B cell (primary cell): ENCODE measurements around the gene NEAT1. TPM values are rescaled to one million over a fixed set of nuclear protein-coding genes. Genes with fewer than 3 reads are reported as not detected.
A peak's percentile ranks its signal among the peaks of the same experiment; 100 is the strongest.

Experiments
- ATAC-seq: fragments of 200-7000 bp; cut with Tn5 transposase; one replicate; pipeline ENCODE4 v1.10.0; 2021; ENCODE audit warnings: low read depth, mild to moderate bottlenecking, moderate number of reproducible peaks, moderate library complexity
- CTCF ChIA-PET: fragments of 350-600 bp; sonication (Branson Sonifier 250); formaldehyde crosslinking; loops from one replicate; lab custom pipeline; 2021; ENCODE audit warnings: antibody characterized with exemption, inconsistent platforms; lab: Charles Lee
- POLR2A ChIA-PET: fragments of 350-600 bp; sonication (Branson Sonifier 250); formaldehyde crosslinking; loops from one replicate; lab custom pipeline; 2021; ENCODE audit warnings: antibody characterized with exemption; lab: Charles Lee
- DNase-seq: peaks from one replicate; pipeline ENCODE4 v3.0.0; 2013
- H2AFZ ChIP-seq: 2 replicates; pipeline ENCODE4 v1.6.1; 2012; ENCODE audit warnings: mild to moderate bottlenecking, low read depth, low read length; ENCODE audit not compliant: insufficient read depth, poor library complexity, severe bottlenecking
- H3K27ac ChIP-seq, 2 donors: 1 replicate in 1 of 2; 2 replicates in 1 of 2; pipeline ENCODE4 v1.5.1; 2012 to 2013; ENCODE audit warnings: low read length in 2 of 2, mild to moderate bottlenecking in 2 of 2, moderate library complexity in 1 of 2
- H3K27me3 ChIP-seq, 4 experiments: fragments of 200-600 bp in 1 of 4; sonication (generic) in 1 of 4; replicated peaks in 1 of 4; 1 replicate in 2 of 4; 2 replicates in 2 of 4; pipeline versions ENCODE4 v1.6.1 to v1.7.0; 2013 to 2016; ENCODE audit warnings: low read length in 3 of 4, mild to moderate bottlenecking in 2 of 4, mixed read lengths in 1 of 4, moderate library complexity in 1 of 4; ENCODE audit not compliant: insufficient read depth in 4 of 4, control insufficient read depth in 3 of 4; ENCODE audit errors: control extremely low read depth in 1 of 4
- H3K36me3 ChIP-seq, 2 experiments: replicated peaks in 1 of 2; 1 replicate in 1 of 2; 2 replicates in 1 of 2; pipeline versions ENCODE4 v1.6.1 to v1.7.1; 2013; ENCODE audit warnings: low read length in 1 of 2; ENCODE audit not compliant: insufficient read depth in 2 of 2, control insufficient read depth in 1 of 2; ENCODE audit errors: control extremely low read depth in 1 of 2, extremely low read depth in 1 of 2
- H3K4me1 ChIP-seq, 2 donors: fragments of 200-600 bp in 1 of 2; sonication (generic) in 1 of 2; 1 replicate in 1 of 2; 2 replicates in 1 of 2; pipeline versions ENCODE4 v1.5.1 to v1.6.1; 2013 to 2017; ENCODE audit warnings: low read length in 2 of 2; ENCODE audit not compliant: control insufficient read depth in 2 of 2, insufficient read depth in 2 of 2
- H3K4me2 ChIP-seq: replicated peaks from 2 replicates; pipeline ENCODE3; 2012; ENCODE audit warnings: mild to moderate bottlenecking, low read depth, low read length; ENCODE audit not compliant: poor library complexity, severe bottlenecking
- H3K4me3 ChIP-seq, 5 experiments: fragments of 200-600 bp in 1 of 5; sonication (generic) in 1 of 5; 1 replicate in 3 of 5; 2 replicates in 2 of 5; pipeline versions ENCODE4 v1.5.1 to v1.7.0; 2011 to 2016; ENCODE audit warnings: low read length in 4 of 5, mild to moderate bottlenecking in 4 of 5, low read depth in 2 of 5, control low read depth in 1 of 5, moderate library complexity in 1 of 5; ENCODE audit not compliant: insufficient read depth in 1 of 5; ENCODE audit errors: control extremely low read depth in 1 of 5, extremely low read depth in 1 of 5
- H3K79me2 ChIP-seq: fragments of 200-600 bp; sonication (generic); one replicate; pipeline ENCODE4 v1.6.0; 2016; ENCODE audit warnings: low read length; ENCODE audit not compliant: control insufficient read depth, insufficient read depth
- H3K9ac ChIP-seq: fragments of 200-600 bp; sonication (generic); 2 replicates; pipeline ENCODE4 v1.6.1; 2017; ENCODE audit warnings: mild to moderate bottlenecking, low read length, moderate library complexity
- H3K9me3 ChIP-seq, 3 donors: one replicate each; pipeline versions ENCODE4 v1.6.1 to v1.7.1; 2013; ENCODE audit warnings: low read length in 2 of 3; ENCODE audit not compliant: control insufficient read depth in 2 of 3, insufficient read depth in 1 of 3; ENCODE audit errors: control extremely low read depth in 1 of 3
- H4K20me1 ChIP-seq: 2 replicates; pipeline ENCODE4 v1.6.0; 2012; ENCODE audit warnings: mild to moderate bottlenecking, low read length; ENCODE audit not compliant: insufficient read depth, control insufficient read depth, poor library complexity, severe bottlenecking
- H3K27ac Mint-ChIP-seq: one replicate; pipeline ENCODE4 v1.8.0; 2021; ENCODE audit warnings: mixed read lengths
- H3K27me3 Mint-ChIP-seq: one replicate; pipeline ENCODE4 v1.8.0; 2021; ENCODE audit warnings: mixed read lengths
- H3K4me1 Mint-ChIP-seq: one replicate; pipeline ENCODE4 v1.8.0; 2021; ENCODE audit warnings: mixed read lengths
- H3K4me3 Mint-ChIP-seq: one replicate; pipeline ENCODE4 v1.8.0; 2021; ENCODE audit warnings: mixed read lengths
- H3K9me3 Mint-ChIP-seq: one replicate; pipeline ENCODE4 v1.8.0; 2022; ENCODE audit warnings: mixed read lengths; ENCODE audit not compliant: insufficient read depth
- CTCF ChIP-seq: fragments of 200-600 bp; IDR thresholded peaks from one replicate; pipeline ENCODE4 v1.8.0; 2022; ENCODE audit warnings: antibody characterized with exemption, mild to moderate bottlenecking
- EZH2 ChIP-seq: IDR thresholded peaks from 2 replicates; pipeline ENCODE4 v1.6.1; 2012; ENCODE audit warnings: borderline replicate concordance, low read depth, mild to moderate bottlenecking, moderate library complexity, low read length; ENCODE audit not compliant: insufficient read depth, poor library complexity, severe bottlenecking
- WGBS: methylation state at CpG from one replicate; pipeline ENCODE4 v1.1.5; 2013; ENCODE audit warnings: missing lambda C conversion rate; ENCODE audit not compliant: insufficient coverage; 5-methylcytosine and 5-hydroxymethylcytosine counted together
- intact Hi-C: fragments of 100-400 bp; cut with micrococcal nuclease; formaldehyde crosslinking; loops from one replicate; pipeline ENCODE4 v1.10.0; 2022
- polyA plus RNA-seq: library from polyadenylated mRNA; depleted of rRNA; stranded (reverse); fragments of >200 nt; gene quantifications from 2 replicates; pipeline ENCODE4 v1.2.3, GENCODE V29; 2012
- total RNA-seq, 2 donors: library from RNA; stranded (reverse); fragments of 120-200 nt in 1 of 2; gene quantifications; 1 replicate in 1 of 2; 2 replicates in 1 of 2; pipeline versions ENCODE4 v1.2.3 to v1.2.4, GENCODE V29; 2013 to 2022

Gene NEAT1
- total and polyA plus RNA-seq, 2 donors (not counting 1 experiment from before 2014, with no cell fraction given), result 66.7 to 1,642 TPM

- no peaks in the 10 kb centered on the region for H3K9me3 Mint-ChIP-seq
- Histone ChIP-seq H3K9me3 (no peaks in the 10 kb centered on the region), H3K9ac (peak overlapping the region; percentile 20), H3K79me2 (peaks cover 26% of the 10 kb centered on the region), H3K4me2 (peak overlapping the region; percentile 60), H3K4me3 (peak overlapping the region in 3 of 5 experiments; percentile 24 to 48 (median 29)), H3K36me3 (peaks cover 0 to 16% of the 10 kb centered on the region in 2 experiments), H3K27ac (peak overlapping the region; percentile 59 to 79), H3K27me3 (no peaks in the 10 kb centered on the region), H2AFZ (no peak overlapping the region), H4K20me1 (no peaks in the 10 kb centered on the region), H3K4me1 (peaks cover 63 to 69% of the 10 kb centered on the region in 2 donors)
- intact Hi-C loops, result loop anchor here (1.0 kb wide), 4 partner anchors 10 to 31 kb away; no protein-coding TSS in a partner anchor
- POLR2A ChIA-PET, result interaction anchor here (0.6 to 9.3 kb wide), 12 partner anchors 8 to 67 kb away, joined by 3 to 102 read pairs (median 5); partner anchors contain the start of genes MALAT1 and NEAT1
- H3K4me3 Mint-ChIP-seq, result peak overlapping the region; percentile 89
- H3K27me3 Mint-ChIP-seq, result no peaks in the 10 kb centered on the region
- TF ChIP-seq CTCF, result no peak
- no peak for TF ChIP-seq EZH2
- DNase-seq, result peak; percentile 81
- H3K27ac Mint-ChIP-seq, result peak overlapping the region; percentile 98
- H3K4me1 Mint-ChIP-seq, result peaks cover 62% of the 10 kb centered on the region
- 0% methylated on average over 3 of the region's 8 CpGs for WGBS
- CTCF ChIA-PET, result interaction anchor here (0.6 to 2.3 kb wide), 12 partner anchors 9 to 68 kb away, joined by 3 to 12 read pairs (median 4); partner anchors contain the start of gene SLC25A45
- peak; percentile 40 for ATAC-seq
Observed at GRCh38 chr11:65440831-65441499, 18.4 kb downstream of the NEAT1 start.
